ENCODE results near the gene GNAL. TPM values are rescaled to one million over a fixed set of nuclear protein-coding genes. Genes with fewer than 3 reads are reported as not detected.

The GNAL gene
- total RNA-seq, 1 experiment from 2014 or later, result 0.44 TPM

GRCh38 chr18:11676386-11676785 lies 12.7 kb upstream of the GNAL start:
- DNase-seq (ENCODE audit: low read depth, low spot score), result no peak
- no peak overlapping the region for H3K4me3 ChIP-seq (ENCODE audit: low read depth in 2 of 2, low read length in 2 of 2)
- in situ Hi-C loops (cut with HindIII; ENCODE audit: low pct_unique_long_range_greater_than_20kb, low sequenced_read_pairs), result no loop called here
- peaks cover 10% of the 10 kb centered on the region for H3K27me3 ChIP-seq (ENCODE audit: control insufficient read depth, insufficient read depth, low read length)
- ChIA-PET CTCF (no interaction called here), POLR2A (no interaction called here)
- no peaks in the 10 kb centered on the region for H3K9me3 ChIP-seq (ENCODE audit: control insufficient read depth, insufficient read depth, low read depth, low read length)
- H3K4me1 ChIP-seq (ENCODE audit: control insufficient read depth, insufficient read depth, low read length), result no peaks in the 10 kb centered on the region
- H3K27ac ChIP-seq (ENCODE audit: low read length), result no peak overlapping the region
- ATAC-seq, result no peak
- TF ChIP-seq REST (IDR thresholded peaks at IDR 0.05; ENCODE audit: insufficient read depth in 1 of 2, low read depth in 2 of 2, low read length in 1 of 2), result no peak
- no peak for TF ChIP-seq CTCF (IDR thresholded peaks at IDR 0.05)
- TF ChIP-seq TCF7L2 (IDR thresholded peaks at IDR 0.05; ENCODE audit: low read depth, low read length), result no peak
- no peak for TF ChIP-seq POLR2AphosphoS5 (IDR thresholded peaks at IDR 0.05; ENCODE audit: low read depth, low read length)
- intact Hi-C loops (cut with micrococcal nuclease; ENCODE audit: unreplicated experiment), result no loop called here
- BruUV-seq (replicated peaks), result no TSS peak
- H3K36me3 ChIP-seq (ENCODE audit: control insufficient read depth, insufficient read depth, low read length), result no peaks in the 10 kb centered on the region

- no peak for DNase-seq (ENCODE audit: low read depth, low spot score)
- Histone ChIP-seq H3K9me3 (ENCODE audit: control insufficient read depth, insufficient read depth, low read depth, low read length) (no peaks in the 10 kb centered on the region), H3K36me3 (ENCODE audit: control insufficient read depth, insufficient read depth, low read length) (no peaks in the 10 kb centered on the region), H3K27me3 (ENCODE audit: control insufficient read depth, insufficient read depth, low read length) (peaks cover 10% of the 10 kb centered on the region), H3K4me3 (ENCODE audit: low read depth in 2 of 2, low read length in 2 of 2) (no peak overlapping the region), H3K4me1 (ENCODE audit: control insufficient read depth, insufficient read depth, low read length) (no peaks in the 10 kb centered on the region), H3K27ac (ENCODE audit: low read length) (no peak overlapping the region)
- in situ Hi-C loops (cut with HindIII; ENCODE audit: low pct_unique_long_range_greater_than_20kb, low sequenced_read_pairs) (no loop called here), intact Hi-C loops (cut with micrococcal nuclease; ENCODE audit: unreplicated experiment) (no loop called here)
- POLR2A ChIA-PET, result no interaction called here
- no TSS peak for BruUV-seq (replicated peaks)
- CTCF ChIA-PET, result no interaction called here
- no peak for ATAC-seq
- no peak for TF ChIP-seq REST (IDR thresholded peaks at IDR 0.05; ENCODE audit: insufficient read depth in 1 of 2, low read depth in 2 of 2, low read length in 1 of 2)
Measured at GRCh38 chr18:11676867-11677266, 12.2 kb upstream of the GNAL start.

All from Panc1 (cell line).